HG03342 (cell line): ENCODE results near the gene EIF2S1.
"Not testable (repeated sequence)": the region's sequence is repeated elsewhere in the genome, so short reads cannot be mapped to it uniquely, and the experiment has no call there.

Experiments
- ATAC-seq: cut with Tn5 transposase; IDR thresholded peaks from one replicate; pipeline ENCODE4 v1.9.1; 2021; ENCODE audit warnings: mild to moderate bottlenecking, moderate library complexity; ENCODE audit not compliant: unreplicated experiment

Gene EIF2S1

DNA sequence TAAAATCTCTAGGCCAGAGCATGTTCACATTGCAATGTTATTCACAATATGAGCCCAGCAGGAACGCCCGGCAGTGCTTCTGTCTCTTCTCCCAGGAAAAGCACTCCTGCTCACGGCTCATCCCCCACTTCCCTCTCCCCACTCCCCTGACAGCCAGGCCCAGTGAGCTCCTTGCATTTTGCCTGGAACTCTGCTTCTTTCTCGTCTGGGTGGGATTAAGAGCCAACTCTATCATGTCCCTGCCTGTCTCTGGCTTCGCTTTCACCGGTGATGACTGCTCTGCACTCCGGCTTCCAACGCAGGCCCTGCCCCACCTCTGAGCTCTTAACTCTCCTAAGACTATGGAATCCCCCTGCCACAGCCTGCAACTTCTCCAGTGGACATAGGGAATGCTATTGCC lies 49.3 kb downstream of the EIF2S1 start:
- no peak for ATAC-seq

DNA sequence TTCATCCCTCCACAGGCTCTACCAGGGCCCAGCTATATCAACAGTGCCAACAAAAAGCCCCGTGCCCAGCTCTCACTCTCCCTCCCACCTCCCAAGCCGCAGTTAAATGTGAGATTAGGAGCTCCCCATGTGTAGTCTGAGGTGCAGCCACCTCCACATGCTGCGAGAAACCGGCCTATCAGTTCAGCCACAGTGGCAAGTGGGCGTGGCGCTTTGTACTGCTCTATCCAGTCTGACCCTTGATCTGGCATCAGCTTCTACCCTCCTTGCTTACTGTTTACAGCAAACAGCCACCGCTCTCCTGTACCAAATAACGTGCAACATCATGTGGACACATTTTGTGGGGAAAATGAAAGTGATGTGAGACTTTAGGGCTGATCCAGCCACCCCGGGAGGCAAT lies 50.2 kb downstream of the EIF2S1 start:
- no peak for ATAC-seq

GRCh38 chr14:67411370-67411769 lies 51.2 kb downstream of the EIF2S1 start:
- no peak for ATAC-seq

- no peak for ATAC-seq
Measured at GRCh38 chr14:67411820-67412421, 51.8 kb downstream of the EIF2S1 start, which contains the start of gene PLEK2. TSS of gene PLEK2 (minus strand) at chr14:67412165. CDS start at chr14:67412059, 106 bp downstream.

DNA sequence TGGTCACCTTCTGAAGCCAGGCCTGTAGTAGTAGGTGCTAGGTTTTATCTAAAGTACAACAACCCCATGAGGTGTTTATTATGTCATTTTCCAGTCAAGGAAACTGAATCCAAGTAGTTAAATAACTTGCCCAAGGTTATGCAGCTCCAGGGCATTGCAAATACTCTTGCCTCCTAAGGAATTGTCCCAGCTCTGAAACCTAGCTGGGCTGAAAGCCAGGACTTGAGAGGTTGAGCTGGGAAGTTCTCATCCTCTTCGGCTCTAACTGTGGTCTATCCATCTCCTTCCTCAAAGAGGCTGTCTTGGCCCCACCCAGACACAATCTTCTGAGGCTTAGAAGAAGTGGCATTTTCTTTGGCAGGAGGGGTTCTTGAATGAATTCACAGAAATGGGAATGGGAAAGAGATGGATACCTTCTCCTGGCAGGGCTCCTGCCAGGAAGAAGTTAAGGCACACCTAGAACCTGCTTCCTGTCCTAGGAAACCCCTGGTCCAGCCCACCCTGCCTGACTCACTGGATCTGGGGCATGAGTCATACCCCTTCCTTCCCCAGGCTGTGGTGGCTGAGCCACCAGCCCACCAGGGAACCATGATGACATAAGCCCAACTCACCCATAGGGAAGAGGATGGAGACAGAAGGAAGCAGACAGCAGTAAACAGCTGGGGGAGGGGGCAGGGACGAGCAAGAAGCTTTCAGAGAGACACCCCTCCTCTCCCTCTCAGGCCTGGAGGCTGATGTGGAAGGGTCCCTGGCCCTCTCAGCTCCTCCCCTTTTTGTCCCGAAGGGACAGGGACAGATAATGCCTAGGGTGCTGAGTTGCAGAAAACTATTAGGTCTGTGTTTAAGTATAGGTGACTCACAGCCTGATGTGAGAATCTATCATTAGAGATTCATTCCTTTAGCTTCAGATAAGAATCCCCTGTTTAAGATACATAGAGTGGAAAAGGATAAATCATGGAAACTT lies 54.0 kb downstream of the EIF2S1 start:
- ATAC-seq: no peak

- not testable (repeated sequence) for ATAC-seq
Measured at GRCh38 chr14:67415610-67416009, 55.5 kb downstream of the EIF2S1 start.

- ATAC-seq: no peak
Measured at GRCh38 chr14:67416085-67416484, 56.0 kb downstream of the EIF2S1 start.

DNA sequence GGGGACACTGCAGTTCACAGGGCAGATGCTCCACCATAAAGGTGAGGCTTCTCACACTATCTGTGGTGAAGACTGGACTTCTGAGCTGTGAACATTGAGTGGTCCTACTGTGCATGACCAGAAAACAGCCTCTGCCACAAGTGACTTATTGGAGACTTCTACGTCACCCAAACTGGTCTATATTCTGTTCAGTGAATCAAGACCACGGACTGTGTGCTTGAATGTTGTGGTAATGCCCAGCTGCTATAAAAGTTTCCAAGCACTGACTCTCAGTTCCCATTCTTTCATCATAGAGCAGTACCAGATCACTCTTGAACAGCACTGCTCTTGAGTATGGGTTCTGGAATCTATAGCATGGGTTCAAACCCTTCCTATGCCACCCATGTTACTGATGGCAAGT lies 56.7 kb downstream of the EIF2S1 start:
- no peak for ATAC-seq

DNA sequence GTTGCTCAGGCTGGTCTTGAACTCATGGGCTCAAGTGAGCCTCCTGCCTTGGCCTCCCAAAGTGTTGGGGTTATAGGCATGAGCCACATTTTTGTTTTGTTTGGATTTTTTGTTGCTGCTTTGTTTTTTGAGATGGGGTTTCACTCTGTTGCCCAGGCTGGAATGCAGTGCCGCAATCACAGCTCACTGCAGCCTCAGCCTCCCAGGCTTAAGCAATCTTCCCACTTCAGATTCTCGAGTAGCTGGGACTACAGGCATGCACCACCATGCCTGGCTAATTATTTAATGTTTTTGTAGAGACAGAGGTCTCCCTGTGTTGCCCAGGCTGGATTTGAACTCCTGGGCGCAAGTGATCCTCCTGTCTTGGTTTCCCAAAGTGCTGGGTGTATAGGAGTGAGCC lies 57.5 kb downstream of the EIF2S1 start:
- ATAC-seq: no peak

DNA sequence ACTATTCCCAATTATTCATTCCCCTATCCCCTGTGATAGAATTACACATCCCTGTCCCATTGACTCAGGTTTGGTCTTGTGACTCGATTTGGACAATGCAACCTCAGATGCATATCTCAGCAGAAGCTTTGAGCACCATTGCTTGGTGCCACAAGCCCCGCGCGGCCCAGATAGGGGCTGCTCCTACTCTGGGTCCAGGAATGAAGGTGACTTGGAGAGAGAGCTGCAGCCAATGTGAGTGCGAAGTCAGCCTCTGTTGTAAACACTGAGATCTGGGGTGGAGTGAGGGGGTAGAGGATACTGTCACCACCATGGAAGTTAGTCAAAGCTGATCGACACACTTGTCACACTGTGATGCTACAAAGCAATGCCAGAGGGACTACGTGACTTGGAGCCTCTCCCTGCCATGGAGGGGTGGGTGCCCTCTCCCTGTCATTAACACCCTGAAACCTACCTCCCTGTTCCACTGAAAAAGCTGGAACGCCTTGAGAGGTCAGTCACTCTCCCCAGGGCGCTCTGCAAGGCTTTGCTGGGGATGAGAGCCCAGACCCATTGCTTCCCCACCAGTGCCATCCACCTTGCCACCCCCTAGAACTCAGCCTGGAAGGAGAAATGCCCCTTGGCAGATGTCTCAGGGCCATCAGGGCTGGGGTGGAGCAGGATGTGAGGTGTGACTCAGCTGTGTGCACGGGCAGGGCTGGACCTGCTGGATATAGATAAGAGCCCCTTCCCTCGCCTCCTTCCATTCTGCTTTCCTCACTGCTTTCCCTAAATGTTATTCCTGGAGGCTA lies 58.5 kb downstream of the EIF2S1 start:
- ATAC-seq: no peak

DNA sequence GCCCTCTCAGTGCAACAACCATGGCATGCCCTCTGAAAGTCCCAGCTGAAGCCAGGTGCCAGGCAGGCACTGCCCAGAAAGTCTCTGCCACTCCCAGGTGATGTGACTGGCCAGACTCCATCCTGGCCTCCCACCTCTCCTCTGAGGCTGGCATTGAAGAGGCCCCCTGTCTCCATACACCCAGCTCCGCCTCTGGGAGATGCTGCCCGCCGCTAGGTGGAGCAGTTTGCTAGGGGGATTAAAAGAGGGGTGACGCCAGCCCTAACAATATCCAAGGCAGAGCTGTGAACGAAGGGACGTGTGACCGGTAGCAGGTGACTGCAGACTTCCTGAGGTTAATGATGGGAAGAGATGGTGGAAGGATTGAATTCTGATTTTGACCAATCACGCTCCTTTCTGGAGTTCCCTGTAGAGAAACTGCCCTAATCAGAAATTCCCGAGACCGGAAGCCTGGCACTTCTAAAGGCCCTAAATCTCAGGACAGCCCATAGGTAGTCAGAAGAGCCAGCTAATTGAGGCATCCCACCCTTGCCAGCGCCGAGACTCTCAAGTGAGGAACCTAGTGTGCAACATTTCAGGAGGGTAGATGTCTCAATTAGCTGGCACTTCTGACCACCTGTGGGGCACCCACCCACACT lies 60.1 kb downstream of the EIF2S1 start:
- ATAC-seq: no peak

GRCh38 chr14:67421356-67422224 lies 61.5 kb downstream of the EIF2S1 start:
- no peak for ATAC-seq

- no peak for ATAC-seq
Measured at GRCh38 chr14:67423424-67423823, 63.3 kb downstream of the EIF2S1 start.

DNA sequence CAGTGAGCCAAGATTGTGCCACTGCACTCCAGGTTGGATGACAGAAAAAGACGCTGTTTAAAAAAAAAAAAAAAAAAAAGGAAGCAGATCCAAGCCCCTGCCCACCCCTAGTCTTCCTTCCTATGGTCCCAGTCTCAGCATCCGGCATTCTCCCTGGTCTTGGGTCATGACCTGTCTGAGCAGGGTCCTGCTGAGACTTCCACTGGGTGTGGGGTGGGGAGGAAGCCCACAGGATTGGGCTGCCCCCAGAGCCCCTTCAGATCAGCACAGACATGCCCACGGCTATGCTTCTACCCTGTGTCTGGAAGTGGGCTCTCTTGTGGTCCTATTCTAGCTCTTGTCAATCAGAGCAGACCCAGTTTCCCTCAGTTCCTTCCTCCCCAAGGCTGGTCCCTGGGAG lies 64.4 kb downstream of the EIF2S1 start:
- ATAC-seq: no peak

DNA sequence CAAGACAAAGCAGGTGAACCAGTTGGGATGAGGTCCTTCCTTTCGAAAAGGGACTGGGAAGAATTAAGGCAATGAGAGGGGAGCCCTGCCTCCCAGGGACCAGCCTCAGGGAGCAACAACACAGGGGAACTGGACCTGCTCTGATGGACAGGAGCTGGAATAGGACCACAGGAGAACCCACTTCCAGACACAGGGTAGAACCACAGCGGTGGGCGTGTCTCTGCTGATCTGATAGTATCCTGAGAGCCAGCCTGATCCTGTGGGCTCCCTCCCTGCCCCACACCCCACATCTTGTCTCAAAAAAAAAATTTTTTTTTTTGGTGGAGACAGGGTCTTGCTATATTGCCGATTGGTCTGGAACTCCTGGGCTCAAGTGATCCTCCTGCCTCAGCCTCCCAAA lies 65.5 kb downstream of the EIF2S1 start:
- no peak for ATAC-seq

DNA sequence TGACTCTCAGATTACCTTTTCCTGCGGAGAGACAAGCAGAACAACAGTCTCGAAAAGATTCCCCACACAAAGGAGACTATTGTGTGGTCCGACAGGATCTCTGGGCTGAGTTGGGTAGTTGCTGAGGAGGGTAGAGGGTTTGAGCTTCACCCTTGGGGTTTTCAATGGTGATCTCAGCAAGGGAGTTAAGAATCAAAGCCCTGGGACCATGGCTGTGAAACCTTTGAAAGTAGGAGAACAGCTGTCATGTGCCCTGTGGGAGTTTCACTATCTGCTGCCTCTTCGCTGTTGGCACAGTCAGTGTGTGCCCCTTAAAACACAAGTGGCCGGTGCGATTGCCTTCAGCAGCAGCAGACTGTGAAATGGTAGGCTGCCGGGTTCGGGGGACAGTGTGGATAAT lies 66.0 kb downstream of the EIF2S1 start:
- ATAC-seq: no peak

DNA sequence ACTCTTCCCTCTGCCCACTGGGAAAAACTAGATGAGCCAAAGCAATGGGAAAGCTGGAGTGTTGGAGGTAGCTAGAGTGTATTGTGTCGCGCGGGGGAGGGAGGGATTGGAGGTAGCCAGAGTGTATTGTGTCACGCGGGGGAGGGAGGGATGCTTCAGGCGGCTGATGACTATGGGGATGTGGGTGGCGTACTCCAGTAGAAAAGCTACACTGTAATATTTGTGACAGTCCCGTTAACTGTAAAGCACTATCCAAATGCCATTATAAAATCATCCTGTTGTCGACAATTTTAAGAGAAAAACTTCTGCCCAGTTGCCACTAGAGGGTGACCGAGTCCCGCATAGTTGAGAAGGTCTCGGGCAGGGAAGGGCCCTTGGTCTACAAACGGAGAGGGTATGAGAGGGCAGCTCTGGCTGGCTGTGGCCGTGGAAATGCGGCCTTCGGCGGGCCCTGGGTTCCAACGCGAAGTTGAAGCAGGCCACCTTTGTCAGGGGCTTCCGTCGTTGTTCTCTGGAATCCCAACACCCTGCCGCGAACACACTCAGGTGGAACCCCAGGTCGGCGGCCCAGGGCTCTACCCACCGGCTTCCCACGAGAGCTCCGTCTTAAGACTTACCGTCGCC lies 67.0 kb downstream of the EIF2S1 start:
- no peak for ATAC-seq

DNA sequence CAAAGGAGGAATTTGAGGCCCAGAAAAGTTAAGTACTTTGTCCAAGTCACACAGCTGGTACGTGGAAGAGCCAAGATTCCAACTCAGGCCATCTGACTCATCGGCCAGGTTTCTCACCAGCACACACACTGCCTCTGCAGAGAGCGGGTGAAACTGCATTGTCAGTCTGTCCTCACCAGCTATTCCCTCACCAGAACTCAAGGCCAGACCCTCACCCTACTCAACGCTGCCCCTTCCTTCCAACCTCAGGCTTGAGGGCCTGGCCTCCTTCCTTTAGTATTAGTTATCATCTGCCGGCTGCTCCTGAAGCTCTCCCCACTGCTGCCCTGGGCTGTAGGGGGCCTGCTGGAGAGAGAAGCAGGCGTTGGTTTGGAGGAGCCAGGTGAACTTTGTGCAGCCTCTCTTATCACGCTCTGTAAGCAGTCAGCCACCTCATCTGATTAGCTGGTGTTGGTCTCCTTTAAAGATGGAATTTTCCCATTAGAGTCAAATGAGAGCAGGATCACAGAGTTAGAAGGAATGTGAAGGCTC lies 68.4 kb downstream of the EIF2S1 start:
- no peak for ATAC-seq

DNA sequence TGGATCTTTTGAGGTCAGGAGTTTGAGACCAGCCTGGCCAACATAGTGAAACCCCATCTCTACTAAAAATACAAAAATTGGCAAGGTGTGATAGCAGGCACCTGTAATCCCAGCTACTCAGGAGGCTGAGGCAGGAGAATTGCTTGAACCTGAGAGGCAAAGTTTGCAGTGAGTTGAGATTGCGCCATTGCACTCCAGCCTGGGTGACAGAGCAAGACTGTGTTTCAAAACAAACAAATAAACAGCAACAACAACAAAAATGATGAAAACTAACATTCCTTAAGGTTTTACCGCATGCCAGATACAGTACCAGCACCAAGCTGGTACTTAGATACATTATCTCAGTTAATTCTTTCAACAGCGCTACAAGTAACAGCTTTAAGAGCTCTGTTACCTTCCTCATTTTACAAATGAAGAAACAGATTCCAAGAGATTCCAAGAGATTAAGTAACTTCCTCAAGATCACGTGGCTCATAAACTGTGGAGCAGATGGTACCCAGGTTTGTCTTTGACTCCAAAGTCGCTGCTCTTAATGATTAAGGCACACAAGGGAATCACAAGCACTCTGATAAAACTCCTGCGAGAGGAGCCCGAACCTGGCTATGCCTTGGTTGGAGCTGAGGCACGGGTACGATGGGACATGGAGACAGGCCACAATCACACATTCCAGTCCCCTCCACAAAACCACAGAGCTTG lies 69.5 kb downstream of the EIF2S1 start:
- ATAC-seq: no peak
